ACC112 (cell line): Measurements from ENCODE around the gene ATP13A5.

Source experiments
- H2AFZ ChIP-seq: fragments of 200-600 bp; sonication (generic); one replicate; pipeline ENCODE4 v1.6.0; 2017; ENCODE audit warnings: antibody characterized with exemption, low read length; ENCODE audit not compliant: unreplicated experiment
- H3K27ac ChIP-seq: fragments of 200-600 bp; sonication (generic); 2 replicates; pipeline ENCODE4 v1.5.1; 2014; ENCODE audit warnings: low read depth, mild to moderate bottlenecking, antibody characterized with exemption, low read length, moderate library complexity
- H3K27me3 ChIP-seq: fragments of 200-600 bp; sonication (generic); 2 replicates; pipeline ENCODE4 v1.6.1; 2014; ENCODE audit warnings: mild to moderate bottlenecking, antibody characterized with exemption, low read length, moderate library complexity, mixed read lengths; ENCODE audit not compliant: insufficient read depth
- H3K36me3 ChIP-seq: fragments of 200-600 bp; sonication (generic); 2 replicates; pipeline ENCODE4 v1.6.1; 2016; ENCODE audit warnings: mild to moderate bottlenecking, antibody characterized with exemption, low read length, moderate library complexity, mixed read lengths; ENCODE audit not compliant: insufficient read depth
- H3K4me1 ChIP-seq: fragments of 200-600 bp; sonication (generic); one replicate; pipeline ENCODE4 v1.6.1; 2016; ENCODE audit warnings: low read length, mixed read lengths; ENCODE audit not compliant: insufficient read depth, unreplicated experiment, control insufficient read depth
- H3K4me3 ChIP-seq: fragments of 200-600 bp; sonication (generic); 2 replicates; pipeline ENCODE4 v1.5.1; 2014; ENCODE audit warnings: mild to moderate bottlenecking, low read depth, low read length
- H3K79me2 ChIP-seq: fragments of 200-600 bp; sonication (generic); one replicate; pipeline ENCODE4 v1.6.0; 2016; ENCODE audit warnings: low read length; ENCODE audit not compliant: control insufficient read depth, unreplicated experiment, insufficient read depth

Gene ATP13A5

DNA sequence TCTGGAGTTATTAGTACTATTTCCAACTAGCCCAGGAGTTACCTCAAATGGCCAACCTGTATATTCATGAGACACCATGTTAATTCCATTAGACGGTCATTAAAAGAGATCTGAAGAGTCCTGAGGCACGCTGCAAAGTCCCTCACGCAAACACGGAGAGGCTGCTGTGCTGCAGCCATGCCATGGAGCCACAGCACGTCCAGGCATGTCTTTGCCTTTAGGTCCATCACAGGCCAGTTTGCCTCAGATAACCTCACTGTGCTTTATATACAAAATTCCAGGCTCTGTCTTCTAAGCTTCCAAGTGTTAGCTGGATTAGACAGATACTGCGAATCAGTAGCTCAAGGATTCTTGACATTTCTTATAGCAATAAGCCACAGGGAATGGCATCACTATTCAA lies 147.4 kb downstream of the ATP13A5 start:
- Histone ChIP-seq H3K27ac (no peak overlapping the region), H3K36me3 (no peaks in the 10 kb centered on the region), H2AFZ (no peak overlapping the region), H3K4me3 (no peak overlapping the region), H3K4me1 (no peaks in the 10 kb centered on the region), H3K79me2 (no peaks in the 10 kb centered on the region), H3K27me3 (no peaks in the 10 kb centered on the region)

GRCh38 chr3:193230610-193231009 lies 147.9 kb downstream of the ATP13A5 start:
- Histone ChIP-seq H3K4me1 (no peaks in the 10 kb centered on the region), H2AFZ (no peak overlapping the region), H3K36me3 (no peaks in the 10 kb centered on the region), H3K27ac (no peak overlapping the region), H3K4me3 (no peak overlapping the region), H3K27me3 (no peaks in the 10 kb centered on the region), H3K79me2 (no peaks in the 10 kb centered on the region)

GRCh38 chr3:193229851-193230420 lies 148.6 kb downstream of the ATP13A5 start:
- Histone ChIP-seq H3K36me3 (no peaks in the 10 kb centered on the region), H3K27ac (no peak overlapping the region), H3K4me1 (no peaks in the 10 kb centered on the region), H3K4me3 (no peak overlapping the region), H2AFZ (no peak overlapping the region), H3K79me2 (no peaks in the 10 kb centered on the region), H3K27me3 (no peaks in the 10 kb centered on the region)

- H3K79me2 ChIP-seq: no peaks in the 10 kb centered on the region
- H2AFZ ChIP-seq: no peak overlapping the region
- H3K4me3 ChIP-seq: no peak overlapping the region
- no peaks in the 10 kb centered on the region for H3K36me3 ChIP-seq
- no peak overlapping the region for H3K27ac ChIP-seq
- H3K4me1 ChIP-seq: no peaks in the 10 kb centered on the region
- no peaks in the 10 kb centered on the region for H3K27me3 ChIP-seq
Measured at GRCh38 chr3:193228206-193228605, 150.3 kb downstream of the ATP13A5 start.

GRCh38 chr3:193225302-193226125 lies 153.0 kb downstream of the ATP13A5 start:
- Histone ChIP-seq H3K27ac (no peak overlapping the region), H3K79me2 (no peaks in the 10 kb centered on the region), H3K4me1 (no peaks in the 10 kb centered on the region), H2AFZ (no peak overlapping the region), H3K4me3 (no peak overlapping the region), H3K27me3 (no peaks in the 10 kb centered on the region), H3K36me3 (no peaks in the 10 kb centered on the region)
